GM12873 (cell line): ENCODE results near the gene MADCAM1.

ENCODE experiments used
- TF ChIP-seq, protein P1 (sequence below): IDR thresholded peaks from 2 replicates; pipeline ENCODE4 v1.5.1; 2012; ENCODE audit warnings: low read depth, mild to moderate bottlenecking, moderate library complexity, low read length, control low read depth; ENCODE audit not compliant: insufficient read depth; ENCODE audit errors: missing control alignments

The MADCAM1 gene

DNA sequence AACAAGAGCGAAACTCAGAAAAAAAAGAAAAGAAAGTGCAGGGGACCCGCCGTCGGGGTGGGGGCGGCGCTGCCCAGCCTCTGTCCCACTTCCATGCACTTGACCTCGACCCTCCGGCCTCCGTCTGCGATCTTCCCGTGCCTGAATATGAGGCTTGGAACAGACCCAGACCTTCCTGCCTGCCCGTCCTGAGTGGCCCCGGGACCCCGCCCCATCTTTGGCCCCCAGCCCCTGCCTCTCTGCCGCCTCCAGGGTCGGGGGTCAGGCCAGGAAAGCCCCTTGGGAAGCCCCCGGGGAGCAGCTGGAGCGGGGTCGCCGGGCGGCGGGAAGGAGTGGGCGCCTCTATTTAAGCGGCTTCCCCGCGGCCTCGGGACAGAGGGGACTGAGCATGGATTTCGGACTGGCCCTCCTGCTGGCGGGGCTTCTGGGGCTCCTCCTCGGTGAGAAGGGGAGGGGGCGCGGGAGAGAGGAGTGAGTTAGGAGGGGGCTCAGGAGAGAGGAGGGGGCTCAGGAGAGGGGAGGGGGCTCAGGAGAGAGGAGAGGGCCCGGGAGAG is at the start of gene MADCAM1:
TSS of gene MADCAM1 (plus strand) at position 375 of the 554 bp plus-strand sequence. CDS start at position 389, 14 bp downstream.
- TF ChIP-seq, protein P1, sequence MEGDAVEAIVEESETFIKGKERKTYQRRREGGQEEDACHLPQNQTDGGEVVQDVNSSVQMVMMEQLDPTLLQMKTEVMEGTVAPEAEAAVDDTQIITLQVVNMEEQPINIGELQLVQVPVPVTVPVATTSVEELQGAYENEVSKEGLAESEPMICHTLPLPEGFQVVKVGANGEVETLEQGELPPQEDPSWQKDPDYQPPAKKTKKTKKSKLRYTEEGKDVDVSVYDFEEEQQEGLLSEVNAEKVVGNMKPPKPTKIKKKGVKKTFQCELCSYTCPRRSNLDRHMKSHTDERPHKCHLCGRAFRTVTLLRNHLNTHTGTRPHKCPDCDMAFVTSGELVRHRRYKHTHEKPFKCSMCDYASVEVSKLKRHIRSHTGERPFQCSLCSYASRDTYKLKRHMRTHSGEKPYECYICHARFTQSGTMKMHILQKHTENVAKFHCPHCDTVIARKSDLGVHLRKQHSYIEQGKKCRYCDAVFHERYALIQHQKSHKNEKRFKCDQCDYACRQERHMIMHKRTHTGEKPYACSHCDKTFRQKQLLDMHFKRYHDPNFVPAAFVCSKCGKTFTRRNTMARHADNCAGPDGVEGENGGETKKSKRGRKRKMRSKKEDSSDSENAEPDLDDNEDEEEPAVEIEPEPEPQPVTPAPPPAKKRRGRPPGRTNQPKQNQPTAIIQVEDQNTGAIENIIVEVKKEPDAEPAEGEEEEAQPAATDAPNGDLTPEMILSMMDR: no peak

GRCh38 chr19:447064-447426 is 49.2 kb upstream of the MADCAM1 start:
- TF ChIP-seq, protein P1: no peak

- TF ChIP-seq, protein P1: no peak
Measured at GRCh38 chr19:447816-448560, 48.3 kb upstream of the MADCAM1 start.

- TF ChIP-seq, protein P1: no peak
Measured at GRCh38 chr19:449916-450315, 46.4 kb upstream of the MADCAM1 start.

DNA sequence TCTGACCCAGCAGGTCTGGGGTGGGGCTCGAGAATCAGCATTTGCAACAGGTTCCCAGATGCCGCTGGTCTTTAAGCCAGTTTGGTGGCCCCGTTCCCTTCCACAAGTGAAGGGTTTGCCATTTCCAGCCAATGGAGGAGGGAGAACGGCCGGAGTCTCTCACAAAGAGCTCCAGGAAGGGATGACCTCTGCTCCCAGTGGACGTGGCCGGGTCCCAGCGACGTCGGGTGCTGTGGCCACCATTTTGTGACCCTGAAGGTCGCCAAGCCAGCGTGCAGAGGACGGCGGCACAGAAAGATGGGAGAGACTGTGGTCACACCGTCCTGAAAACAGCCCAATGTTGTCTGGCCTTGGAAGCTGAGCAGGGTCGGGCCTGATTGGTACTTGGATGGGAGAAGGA is 43.5 kb upstream of the MADCAM1 start:
- TF ChIP-seq, protein P1: no peak

GRCh38 chr19:453606-454005 is 42.7 kb upstream of the MADCAM1 start:
- TF ChIP-seq, protein P1: no peak

GRCh38 chr19:455031-455705 is 41.1 kb upstream of the MADCAM1 start:
- TF ChIP-seq, protein P1: no peak
